ENCODE results near the gene CAMK4.
A peak's percentile ranks its signal among the peaks of the same experiment; 100 is the strongest.

CAMK4 gene

DNA sequence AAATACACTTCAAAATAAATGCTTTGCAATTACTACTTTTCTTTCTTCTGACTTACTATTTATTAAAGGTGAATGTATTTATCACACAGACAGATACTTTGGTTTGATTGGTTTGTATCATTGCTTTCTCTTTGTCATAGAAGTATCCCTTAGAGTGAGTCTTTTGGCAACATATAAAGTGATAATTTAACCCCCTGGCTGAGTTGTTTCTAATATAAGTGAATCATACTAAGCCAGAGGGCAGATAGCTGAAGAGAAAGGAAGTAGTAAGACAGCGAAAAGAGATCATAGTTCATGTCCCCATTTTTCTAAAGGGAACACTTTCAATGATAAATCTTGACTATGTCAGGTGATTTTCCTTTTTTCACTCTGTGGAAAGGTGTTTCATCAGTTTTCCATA, 38.6 kb downstream of the CAMK4 start:
- no peak for DNase-seq
- TF ChIP-seq, protein P1, sequence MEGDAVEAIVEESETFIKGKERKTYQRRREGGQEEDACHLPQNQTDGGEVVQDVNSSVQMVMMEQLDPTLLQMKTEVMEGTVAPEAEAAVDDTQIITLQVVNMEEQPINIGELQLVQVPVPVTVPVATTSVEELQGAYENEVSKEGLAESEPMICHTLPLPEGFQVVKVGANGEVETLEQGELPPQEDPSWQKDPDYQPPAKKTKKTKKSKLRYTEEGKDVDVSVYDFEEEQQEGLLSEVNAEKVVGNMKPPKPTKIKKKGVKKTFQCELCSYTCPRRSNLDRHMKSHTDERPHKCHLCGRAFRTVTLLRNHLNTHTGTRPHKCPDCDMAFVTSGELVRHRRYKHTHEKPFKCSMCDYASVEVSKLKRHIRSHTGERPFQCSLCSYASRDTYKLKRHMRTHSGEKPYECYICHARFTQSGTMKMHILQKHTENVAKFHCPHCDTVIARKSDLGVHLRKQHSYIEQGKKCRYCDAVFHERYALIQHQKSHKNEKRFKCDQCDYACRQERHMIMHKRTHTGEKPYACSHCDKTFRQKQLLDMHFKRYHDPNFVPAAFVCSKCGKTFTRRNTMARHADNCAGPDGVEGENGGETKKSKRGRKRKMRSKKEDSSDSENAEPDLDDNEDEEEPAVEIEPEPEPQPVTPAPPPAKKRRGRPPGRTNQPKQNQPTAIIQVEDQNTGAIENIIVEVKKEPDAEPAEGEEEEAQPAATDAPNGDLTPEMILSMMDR (IDR thresholded peaks at IDR 0.05; ENCODE audit: low read depth, low read length) = no peak
- peaks cover 13% of the 10 kb centered on the region for H3K36me3 ChIP-seq

DNA sequence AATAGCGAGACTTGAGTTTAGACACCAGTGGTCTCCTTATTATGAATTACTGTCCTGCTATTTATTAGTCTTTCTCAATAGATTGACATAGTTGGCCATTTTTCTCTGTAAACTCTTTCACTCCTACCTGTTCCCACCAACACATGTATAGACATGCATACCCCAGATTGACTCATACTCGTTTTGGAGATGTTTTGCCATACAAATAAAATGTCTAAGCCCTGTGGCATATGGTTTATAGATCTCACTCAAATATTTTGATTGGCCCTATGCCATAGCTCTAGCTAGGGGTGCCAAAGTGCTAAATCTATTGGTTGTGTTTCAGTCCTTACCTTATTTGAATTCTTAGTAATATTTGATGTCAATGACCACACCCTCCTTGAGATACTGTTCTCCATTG, 42.3 kb downstream of the CAMK4 start:
- no peaks in the 10 kb centered on the region for H3K9me3 ChIP-seq
- no peaks in the 10 kb centered on the region for H3K27me3 ChIP-seq
- H3K36me3 ChIP-seq = peaks cover 18% of the 10 kb centered on the region
- no peak overlapping the region for H3K4me3 ChIP-seq (ENCODE audit: low read depth, low read length)
- no peaks in the 10 kb centered on the region for H3K4me1 ChIP-seq
- no peak for DNase-seq
- TF ChIP-seq, protein P1 (IDR thresholded peaks at IDR 0.05; ENCODE audit: low read depth, low read length) = no peak

More for the DNA sequence above, 38.6 kb downstream of the CAMK4 start:
- H3K27me3 ChIP-seq = no peaks in the 10 kb centered on the region
- H3K4me1 ChIP-seq = no peaks in the 10 kb centered on the region
- no peaks in the 10 kb centered on the region; the same call in 1 of the 2 replicates for H3K9me3 ChIP-seq
- H3K4me3 ChIP-seq (ENCODE audit: low read depth, low read length) = no peak overlapping the region

DNA sequence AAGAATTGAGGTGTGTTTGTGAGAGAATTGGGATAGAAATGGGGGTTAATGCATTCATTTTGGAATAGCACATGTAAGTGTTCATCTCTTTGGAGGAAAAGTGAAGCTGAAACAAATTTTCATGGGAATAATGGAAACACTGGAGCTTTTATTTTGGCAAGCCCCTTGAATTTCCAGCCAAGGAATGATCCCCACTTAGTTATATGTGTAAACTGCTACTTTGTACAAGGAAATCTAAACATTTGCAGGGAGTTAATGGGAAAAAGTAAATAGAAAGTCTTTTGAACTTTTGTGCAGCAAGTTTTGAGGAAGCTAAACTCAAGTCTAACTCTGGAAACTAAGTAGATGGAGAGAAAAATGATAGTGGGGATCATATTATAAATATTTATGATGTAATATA, 44.1 kb downstream of the CAMK4 start:
- no peak for DNase-seq
- Histone ChIP-seq H3K4me1 (no peaks in the 10 kb centered on the region), H3K36me3 (peaks cover 18% of the 10 kb centered on the region), H3K27me3 (no peaks in the 10 kb centered on the region), H3K9me3 (no peaks in the 10 kb centered on the region), H3K4me3 (ENCODE audit: low read depth, low read length) (no peak overlapping the region)
- TF ChIP-seq, protein P1 (IDR thresholded peaks at IDR 0.05; ENCODE audit: low read depth, low read length) = no peak

DNA sequence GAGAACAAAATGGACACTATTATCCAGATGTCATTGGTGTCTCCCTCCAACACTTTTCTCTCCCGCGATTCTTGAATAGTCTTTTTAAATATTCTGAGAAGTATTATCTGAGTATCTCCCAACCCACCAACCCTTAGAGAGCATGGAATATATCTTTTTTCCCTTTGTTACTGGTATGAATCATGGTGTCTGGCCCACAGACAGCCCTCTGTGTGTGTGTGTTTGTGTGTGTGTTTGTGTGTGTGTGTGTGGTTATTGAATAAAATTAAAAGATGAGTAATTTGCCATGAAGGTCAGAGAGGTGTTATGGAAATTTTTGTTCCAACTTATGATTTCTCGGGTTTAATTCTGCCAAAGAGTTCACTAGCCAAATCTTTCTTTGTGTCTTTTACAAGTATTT, 47.7 kb downstream of the CAMK4 start:
- no peaks in the 10 kb centered on the region for H3K4me1 ChIP-seq
- no peaks in the 10 kb centered on the region for H3K9me3 ChIP-seq
- H3K36me3 ChIP-seq = peaks cover 13% of the 10 kb centered on the region
- DNase-seq = no peak
- TF ChIP-seq, protein P1 (IDR thresholded peaks at IDR 0.05; ENCODE audit: low read depth, low read length) = no peak
- no peak overlapping the region for H3K4me3 ChIP-seq (ENCODE audit: low read depth, low read length)
- no peaks in the 10 kb centered on the region for H3K27me3 ChIP-seq

- Histone ChIP-seq H3K27me3 (no peaks in the 10 kb centered on the region), H3K36me3 (no peaks in the 10 kb centered on the region), H3K4me3 (ENCODE audit: low read depth, low read length) (no peak overlapping the region), H3K4me1 (peaks cover 13% of the 10 kb centered on the region), H3K9me3 (no peaks in the 10 kb centered on the region)
- TF ChIP-seq, protein P1 (IDR thresholded peaks at IDR 0.05; ENCODE audit: low read depth, low read length) = no peak
- DNase-seq = no peak
Observed at GRCh38 chr5:111277061-111277460, 52.9 kb downstream of the CAMK4 start.

GRCh38 chr5:111278858-111279504, 54.8 kb downstream of the CAMK4 start:
- H3K4me3 ChIP-seq (ENCODE audit: low read depth, low read length) = no peak overlapping the region
- DNase-seq = peak; percentile 66
- H3K36me3 ChIP-seq = peaks cover 3% of the 10 kb centered on the region; the same call in 1 of the 2 replicates
- H3K4me1 ChIP-seq = peaks cover 18% of the 10 kb centered on the region
- TF ChIP-seq, protein P1 (IDR thresholded peaks at IDR 0.05; ENCODE audit: low read depth, low read length) = peak; percentile 85
- H3K27me3 ChIP-seq = no peaks in the 10 kb centered on the region
- no peaks in the 10 kb centered on the region for H3K9me3 ChIP-seq

All from BE2C (cell line).